Trophoblast cell (in vitro differentiated cells and primary cell): ENCODE data around the gene TC2N.
"Not testable (repeated sequence)": the region's sequence is repeated elsewhere in the genome, so short reads cannot be mapped to it uniquely, and the experiment has no call there.

Experiments
- DNase-seq, 2 donors: peaks; one replicate each; pipeline ENCODE4 v3.0.0-alpha.2; 2016
- H2AFZ ChIP-seq: 2 replicates; pipeline ENCODE4 v1.6.1; 2013; ENCODE audit warnings: low read length, moderate library complexity, mild to moderate bottlenecking; ENCODE audit not compliant: insufficient read depth, poor library complexity
- H2AK5ac ChIP-seq: 2 replicates; pipeline ENCODE4 v1.6.1; 2013; ENCODE audit warnings: mild to moderate bottlenecking, low read length
- H2BK120ac ChIP-seq: 2 replicates; pipeline ENCODE4 v1.6.1; 2013; ENCODE audit warnings: low read length, mild to moderate bottlenecking, moderate library complexity; ENCODE audit not compliant: insufficient read depth, poor library complexity
- H2BK12ac ChIP-seq: 2 replicates; pipeline ENCODE4 v1.6.1; 2013; ENCODE audit warnings: mild to moderate bottlenecking, low read length, moderate library complexity
- H2BK5ac ChIP-seq: 2 replicates; pipeline ENCODE4 v1.6.1; 2013; ENCODE audit warnings: low read length, low read depth, moderate library complexity, mild to moderate bottlenecking; ENCODE audit not compliant: poor library complexity
- H3K14ac ChIP-seq: 2 replicates; pipeline ENCODE4 v1.6.1; 2013; ENCODE audit warnings: mild to moderate bottlenecking, low read length
- H3K18ac ChIP-seq: 2 replicates; pipeline ENCODE4 v1.6.1; 2013; ENCODE audit warnings: mild to moderate bottlenecking, low read length
- H3K23ac ChIP-seq: 2 replicates; pipeline ENCODE4 v1.6.1; 2013; ENCODE audit warnings: low read length
- H3K27ac ChIP-seq: 2 replicates; pipeline ENCODE4 v1.5.1; 2013; ENCODE audit warnings: low read depth, mild to moderate bottlenecking, inconsistent platforms, low read length, moderate library complexity
- H3K27me3 ChIP-seq: 2 replicates; pipeline ENCODE4 v1.6.1; 2013; ENCODE audit warnings: inconsistent platforms, mild to moderate bottlenecking, low read length, moderate library complexity; ENCODE audit not compliant: insufficient read depth
- H3K36me3 ChIP-seq, 2 experiments: 1 replicate in 1 of 2; 2 replicates in 1 of 2; pipeline ENCODE4 v1.6.1; 2013; ENCODE audit warnings: low read length in 2 of 2, mild to moderate bottlenecking in 2 of 2, moderate library complexity in 1 of 2; ENCODE audit not compliant: insufficient read depth in 2 of 2, control insufficient read depth in 1 of 2
- H3K4ac ChIP-seq: 2 replicates; pipeline ENCODE4 v1.6.1; 2013; ENCODE audit warnings: low read depth, mild to moderate bottlenecking, low read length, moderate library complexity
- H3K4me1 ChIP-seq, 2 experiments: 1 replicate in 1 of 2; 2 replicates in 1 of 2; pipeline ENCODE4 v1.6.1; 2013; ENCODE audit warnings: low read length in 2 of 2, mild to moderate bottlenecking in 2 of 2, moderate library complexity in 1 of 2; ENCODE audit not compliant: insufficient read depth in 2 of 2, control insufficient read depth in 1 of 2
- H3K4me2 ChIP-seq: 2 replicates; pipeline ENCODE4 v1.6.1; 2013; ENCODE audit warnings: inconsistent platforms, mild to moderate bottlenecking, low read length, moderate library complexity
- H3K4me3 ChIP-seq: 2 replicates; pipeline ENCODE4 v1.5.1; 2013; ENCODE audit warnings: mild to moderate bottlenecking, low read depth, low read length, inconsistent platforms
- H3K79me1 ChIP-seq: one replicate; pipeline ENCODE4 v1.6.1; 2013; ENCODE audit warnings: low read length
- H3K79me2 ChIP-seq: 2 replicates; pipeline ENCODE4 v1.6.1; 2013; ENCODE audit warnings: low read length, mild to moderate bottlenecking; ENCODE audit not compliant: control insufficient read depth, insufficient read depth, poor library complexity
- H3K9ac ChIP-seq: 2 replicates; pipeline ENCODE4 v1.6.1; 2013; ENCODE audit warnings: mild to moderate bottlenecking, low read length
- H3K9me3 ChIP-seq: 2 replicates; pipeline ENCODE4 v1.6.1; 2013; ENCODE audit warnings: low read depth, mild to moderate bottlenecking, control low read depth, inconsistent platforms, low read length; ENCODE audit not compliant: insufficient read depth
- H4K12ac ChIP-seq: 2 replicates; pipeline ENCODE4 v1.6.1; 2013; ENCODE audit warnings: low read depth, mild to moderate bottlenecking, low read length, moderate library complexity
- H4K8ac ChIP-seq: 2 replicates; pipeline ENCODE4 v1.6.1; 2013; ENCODE audit warnings: low read depth, mild to moderate bottlenecking, low read length, moderate library complexity
- H4K91ac ChIP-seq: one replicate; pipeline ENCODE4 v1.6.1; 2013; ENCODE audit warnings: low read depth, mild to moderate bottlenecking, low read length, moderate library complexity
- WGBS: extraction: QIAGEN DNeasy Blood & Tissue Kit; methylation state at CpG from one replicate; pipeline ENCODE4 v1.1.7; 2013; ENCODE audit warnings: missing lambda C conversion rate; ENCODE audit not compliant: insufficient read length, insufficient coverage; ENCODE audit errors: extremely low coverage; 5-methylcytosine and 5-hydroxymethylcytosine counted together

The TC2N gene

DNA sequence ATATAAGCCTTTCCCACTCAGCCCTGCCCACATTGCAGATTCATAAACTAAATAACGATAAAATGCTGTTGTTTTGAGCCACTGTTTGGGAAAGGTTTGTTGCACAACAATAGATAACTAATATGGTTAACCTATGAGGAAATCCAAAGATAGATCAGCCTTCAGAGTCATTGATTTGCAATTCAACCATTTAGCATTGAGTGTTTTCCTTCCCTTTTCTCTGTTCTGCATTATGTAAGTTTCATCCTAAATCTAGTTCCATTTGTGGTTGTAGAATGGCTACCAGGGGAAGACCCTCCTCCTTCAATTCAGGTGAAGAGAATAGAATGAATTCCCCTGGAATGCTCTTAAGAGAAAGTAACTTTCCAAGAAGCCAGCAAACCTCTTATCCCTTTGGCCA lies 19.6 kb downstream of the TC2N start:
- H3K4me3 ChIP-seq, result no peak overlapping the region
- H3K23ac ChIP-seq, result no peak overlapping the region
- no peaks in the 10 kb centered on the region for H3K36me3 ChIP-seq
- no peaks in the 10 kb centered on the region for H3K79me1 ChIP-seq
- H2BK120ac ChIP-seq, result no peak overlapping the region
- H3K14ac ChIP-seq, result no peak overlapping the region
- no peak overlapping the region for H4K91ac ChIP-seq
- no peak overlapping the region for H2BK5ac ChIP-seq
- H3K27ac ChIP-seq, result no peak overlapping the region
- no peak overlapping the region for H2AK5ac ChIP-seq
- H2BK12ac ChIP-seq, result no peak overlapping the region
- H3K27me3 ChIP-seq, result no peaks in the 10 kb centered on the region
- no peak overlapping the region for H3K4me2 ChIP-seq
- no peak overlapping the region for H2AFZ ChIP-seq
- H3K4ac ChIP-seq, result no peak overlapping the region
- H3K79me2 ChIP-seq, result no peaks in the 10 kb centered on the region
- no peaks in the 10 kb centered on the region for H3K4me1 ChIP-seq
- H3K18ac ChIP-seq, result no peak overlapping the region
- H3K9ac ChIP-seq, result no peak overlapping the region
- H3K9me3 ChIP-seq, result no peaks in the 10 kb centered on the region
- DNase-seq, result no peak
- H4K12ac ChIP-seq, result no peak overlapping the region
- WGBS, result no CpG with 5 or more reads among the region's 1 CpG
- H4K8ac ChIP-seq, result no peak overlapping the region

DNA sequence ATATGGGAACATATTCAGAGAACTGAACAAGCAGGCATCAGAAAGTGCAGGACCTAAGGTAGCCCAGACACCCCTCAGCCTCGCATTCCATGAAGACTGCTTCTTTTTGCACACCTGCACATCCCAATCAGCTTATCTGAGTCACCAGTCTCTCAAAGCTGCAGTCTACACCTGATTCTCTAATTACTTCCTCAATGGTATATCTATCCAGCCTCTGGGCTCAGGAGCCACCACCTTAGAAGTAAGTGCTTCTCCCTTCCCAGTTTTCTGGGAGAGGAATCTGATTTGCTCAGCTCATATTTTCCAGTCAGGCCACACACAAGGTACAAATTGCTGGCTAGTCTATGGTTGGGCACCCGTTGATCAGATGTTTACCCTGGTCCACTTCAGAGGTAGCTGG lies 21.7 kb downstream of the TC2N start:
- no peaks in the 10 kb centered on the region for H3K9me3 ChIP-seq
- no peak overlapping the region for H3K4ac ChIP-seq
- no peaks in the 10 kb centered on the region for H3K79me1 ChIP-seq
- no peak overlapping the region for H3K4me2 ChIP-seq
- H3K23ac ChIP-seq, result no peak overlapping the region
- DNase-seq, result no peak
- no peak overlapping the region for H3K18ac ChIP-seq
- no peak overlapping the region for H3K9ac ChIP-seq
- no peak overlapping the region for H3K4me3 ChIP-seq
- no peak overlapping the region for H3K27ac ChIP-seq
- H2AFZ ChIP-seq, result no peak overlapping the region
- no CpG with 5 or more reads among the region's 2 CpGs for WGBS
- no peaks in the 10 kb centered on the region for H3K36me3 ChIP-seq
- no peak overlapping the region for H2BK12ac ChIP-seq
- no peak overlapping the region for H3K14ac ChIP-seq
- no peak overlapping the region for H4K91ac ChIP-seq
- no peaks in the 10 kb centered on the region for H3K4me1 ChIP-seq
- H2BK5ac ChIP-seq, result no peak overlapping the region
- H4K8ac ChIP-seq, result no peak overlapping the region
- no peaks in the 10 kb centered on the region for H3K27me3 ChIP-seq
- H4K12ac ChIP-seq, result no peak overlapping the region
- no peaks in the 10 kb centered on the region for H3K79me2 ChIP-seq
- H2BK120ac ChIP-seq, result no peak overlapping the region
- H2AK5ac ChIP-seq, result no peak overlapping the region

DNA sequence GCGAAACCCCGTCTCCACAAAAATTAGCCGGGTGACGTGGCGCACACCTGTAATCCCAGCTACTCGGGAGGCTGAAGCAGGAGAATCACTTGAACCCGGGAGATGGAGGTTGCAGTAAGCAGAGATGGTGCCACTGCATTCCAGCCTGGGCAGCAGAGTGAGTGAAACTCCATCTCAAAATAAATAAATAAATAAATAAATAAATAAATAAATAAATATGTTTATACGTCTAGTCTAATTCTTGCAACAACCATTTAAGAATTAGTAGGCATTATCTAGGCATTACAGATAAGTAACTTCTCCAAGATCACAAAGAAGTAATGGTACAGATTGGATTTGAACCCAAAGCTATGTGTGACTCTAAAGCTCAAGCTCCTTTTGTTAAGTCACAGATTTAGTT lies 22.3 kb downstream of the TC2N start:
- not testable (repeated sequence) for H3K23ac ChIP-seq, H3K27me3 ChIP-seq, H3K4me1 ChIP-seq, H2BK12ac ChIP-seq, H3K79me1 ChIP-seq, H3K79me2 ChIP-seq, H3K9ac ChIP-seq, H2BK5ac ChIP-seq, H2AFZ ChIP-seq, H2AK5ac ChIP-seq, H3K4ac ChIP-seq, H3K14ac ChIP-seq, H4K8ac ChIP-seq, H3K27ac ChIP-seq, H3K36me3 ChIP-seq, H3K9me3 ChIP-seq, H2BK120ac ChIP-seq, H4K91ac ChIP-seq, H3K4me2 ChIP-seq, H3K4me3 ChIP-seq, H4K12ac ChIP-seq, DNase-seq, H3K18ac ChIP-seq
- WGBS, result no CpG with 5 or more reads among the region's 8 CpGs

DNA sequence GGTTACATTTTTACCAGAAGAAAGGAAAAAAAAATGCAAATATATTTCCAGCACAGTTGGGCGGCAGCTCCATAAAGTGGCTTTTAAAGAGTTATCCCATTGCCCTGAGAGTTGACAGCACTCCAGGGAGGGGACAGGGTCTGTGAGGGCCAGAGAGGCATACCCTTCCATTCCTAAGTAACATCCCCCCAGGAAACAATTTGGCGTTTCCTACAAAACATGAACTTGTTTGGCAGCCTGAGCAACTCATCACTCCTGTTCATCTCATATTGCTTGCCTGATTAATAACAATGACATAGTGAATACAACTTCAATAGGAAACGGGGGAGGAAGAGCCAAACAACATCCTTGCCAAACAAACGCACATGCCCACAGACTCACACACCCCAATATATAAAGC lies 23.3 kb downstream of the TC2N start:
- no peak overlapping the region for H3K18ac ChIP-seq
- no peak overlapping the region for H3K4ac ChIP-seq
- H2BK12ac ChIP-seq, result no peak overlapping the region
- no peaks in the 10 kb centered on the region for H3K79me1 ChIP-seq
- no peak for DNase-seq
- no peak overlapping the region for H2BK5ac ChIP-seq
- no peak overlapping the region for H3K23ac ChIP-seq
- H3K4me2 ChIP-seq, result no peak overlapping the region
- H3K79me2 ChIP-seq, result no peaks in the 10 kb centered on the region
- no peak overlapping the region for H4K91ac ChIP-seq
- H3K4me1 ChIP-seq, result no peaks in the 10 kb centered on the region
- H2AK5ac ChIP-seq, result no peak overlapping the region
- no peak overlapping the region for H3K4me3 ChIP-seq
- H3K9ac ChIP-seq, result no peak overlapping the region
- H3K9me3 ChIP-seq, result no peaks in the 10 kb centered on the region
- H4K8ac ChIP-seq, result no peak overlapping the region
- H3K27ac ChIP-seq, result no peak overlapping the region
- no peak overlapping the region for H3K14ac ChIP-seq
- H2BK120ac ChIP-seq, result no peak overlapping the region
- no peak overlapping the region for H2AFZ ChIP-seq
- WGBS, result no CpG with 5 or more reads among the region's 4 CpGs
- no peaks in the 10 kb centered on the region for H3K27me3 ChIP-seq
- H3K36me3 ChIP-seq, result no peaks in the 10 kb centered on the region
- no peak overlapping the region for H4K12ac ChIP-seq
